SK-N-SH (cell line): ENCODE measurements around the gene ASB18. TPM values are rescaled to one million over a fixed set of nuclear protein-coding genes. Genes with fewer than 3 reads are reported as not detected.

Experiments used
- CTCF ChIA-PET: fragments of 300-600, 350-600 bp; formaldehyde crosslinking; extraction: SDS; loops from one replicate; lab custom pipeline; 2021; lab: Yijun Ruan, JAX
- POLR2A ChIA-PET: fragments of 350-600 bp; sonication (Branson Sonifier 250); formaldehyde crosslinking; extraction: SDS; loops from one replicate; lab custom pipeline; 2020; ENCODE audit warnings: antibody characterized with exemption, inconsistent platforms; lab: Yijun Ruan, JAX
- DNase-seq: peaks from one replicate; pipeline ENCODE4 v3.0.0; 2012
- H2AFZ ChIP-seq: fragments of 200-600 bp; sonication (generic); 2 replicates; pipeline ENCODE4 v1.8.1; 2016; ENCODE audit warnings: antibody characterized with exemption, mild to moderate bottlenecking, low read depth
- H3F3A ChIP-seq: fragments of 200-600 bp; sonication (generic); replicated peaks from 2 replicates; pipeline ENCODE3; 2016; ENCODE audit warnings: antibody characterized with exemption, mild to moderate bottlenecking; ENCODE audit not compliant: insufficient read depth
- H3K27ac ChIP-seq, 2 experiments: fragments of 200-500 bp in 1 of 2; fragments of 200-600 bp in 1 of 2; sonication (Bioruptor generic) in 1 of 2; sonication (generic), shearing (Covaris generic) in 1 of 2; 2 replicates each; pipeline versions ENCODE4 v1.5.1 to v1.6.1; 2014 to 2016; ENCODE audit warnings: low read depth in 2 of 2, inconsistent platforms in 1 of 2, low read length in 1 of 2, mild to moderate bottlenecking in 1 of 2, mixed read lengths in 1 of 2
- H3K27me3 ChIP-seq: fragments of 200-600 bp; sonication (generic), shearing (Covaris generic); 2 replicates; pipeline ENCODE4 v1.6.1; 2016; ENCODE audit warnings: mixed run types; ENCODE audit not compliant: insufficient read depth
- H3K36me3 ChIP-seq, 2 experiments: fragments of 200-500 bp in 1 of 2; fragments of 200-600 bp in 1 of 2; sonication (Bioruptor generic) in 1 of 2; sonication (generic) in 1 of 2; replicated peaks in 1 of 2; 2 replicates each; pipeline versions ENCODE3 to v1.5.1; 2014 to 2016; ENCODE audit warnings: low read length in 1 of 2, mild to moderate bottlenecking in 1 of 2; ENCODE audit not compliant: insufficient read depth in 2 of 2, control insufficient read depth in 1 of 2
- H3K4me1 ChIP-seq, 2 experiments: fragments of 200-500 bp in 1 of 2; fragments of 200-600 bp in 1 of 2; sonication (Bioruptor generic) in 1 of 2; sonication (generic), shearing (Covaris generic) in 1 of 2; 2 replicates each; pipeline versions ENCODE4 v1.5.1 to v1.6.1; 2014 to 2016; ENCODE audit warnings: low read depth in 1 of 2, low read length in 1 of 2, mixed run types in 1 of 2; ENCODE audit not compliant: insufficient read depth in 2 of 2, control insufficient read depth in 1 of 2
- H3K4me2 ChIP-seq: fragments of 200-600 bp; sonication (generic), shearing (Covaris generic); 2 replicates; pipeline ENCODE4 v1.6.1; 2017; ENCODE audit warnings: mixed run types
- H3K4me3 ChIP-seq, 2 experiments: fragments of 200-500 bp in 1 of 2; fragments of 200-600 bp in 1 of 2; sonication (Bioruptor generic) in 1 of 2; sonication (generic), shearing (Covaris generic) in 1 of 2; 2 replicates each; pipeline versions ENCODE4 v1.5.1 to v1.8.1; 2014 to 2016; ENCODE audit warnings: low read depth in 2 of 2, inconsistent platforms in 1 of 2, low read length in 1 of 2, mild to moderate bottlenecking in 1 of 2, mixed read lengths in 1 of 2, moderate library complexity in 1 of 2
- H3K79me2 ChIP-seq: fragments of 200-600 bp; sonication (generic); 2 replicates; pipeline ENCODE4 v1.8.1; 2017; ENCODE audit warnings: mild to moderate bottlenecking; ENCODE audit not compliant: insufficient read depth
- H3K9ac ChIP-seq: fragments of 200-600 bp; sonication (generic); 2 replicates; pipeline ENCODE4 v1.6.1; 2017; ENCODE audit warnings: mixed run types
- H3K9me2 ChIP-seq: fragments of 200-600 bp; sonication (generic); 2 replicates; pipeline ENCODE4 v1.6.1; 2017; ENCODE audit warnings: mixed run types
- H3K9me3 ChIP-seq: fragments of 200-600 bp; sonication (generic); 2 replicates; pipeline ENCODE4 v1.6.1; 2017; ENCODE audit warnings: mixed run types, mild to moderate bottlenecking, moderate library complexity
- H4K20me1 ChIP-seq: fragments of 200-600 bp; sonication (generic); 2 replicates; pipeline ENCODE4 v1.6.1; 2017; ENCODE audit warnings: mild to moderate bottlenecking, mixed run types; ENCODE audit not compliant: insufficient read depth
- GATA2 ChIP-seq: sonication (generic); formaldehyde crosslinking; IDR thresholded peaks from 2 replicates; pipeline ENCODE4 v1.5.0; 2020; ENCODE audit warnings: mild to moderate bottlenecking, missing genetic modification reagents
- JUND ChIP-seq: IDR thresholded peaks from 2 replicates; pipeline ENCODE4 v1.4.0; 2012
- NFIC ChIP-seq: IDR thresholded peaks from 2 replicates; pipeline ENCODE4 v1.4.0; 2012; ENCODE audit warnings: borderline replicate concordance
- NRF1 ChIP-seq: IDR thresholded peaks from 2 replicates; pipeline ENCODE4 v1.6.1; 2012; ENCODE audit warnings: low read depth, mild to moderate bottlenecking, low read length
- RAD21 ChIP-seq: IDR thresholded peaks from 2 replicates; pipeline ENCODE4 v1.6.1; 2012; ENCODE audit warnings: mild to moderate bottlenecking, low read length
- REST ChIP-seq: IDR thresholded peaks from 2 replicates; pipeline ENCODE4 v1.6.1; 2012; ENCODE audit warnings: mild to moderate bottlenecking, low read depth, low read length, moderate library complexity
- SIN3A ChIP-seq: IDR thresholded peaks from 2 replicates; pipeline ENCODE4 v1.6.1; 2012; ENCODE audit warnings: low read depth, mild to moderate bottlenecking, low read length, moderate library complexity, borderline replicate concordance
- TEAD4 ChIP-seq: IDR thresholded peaks from 2 replicates; pipeline ENCODE4 v1.4.0; 2012; ENCODE audit warnings: mild to moderate bottlenecking, borderline replicate concordance; ENCODE audit not compliant: insufficient read depth
- USF2 ChIP-seq: fragments of 150-350 bp; IDR thresholded peaks from 2 replicates; pipeline ENCODE4 v1.6.1; 2017; ENCODE audit warnings: antibody characterized with exemption, low read length, low read depth, borderline replicate concordance
- YY1 ChIP-seq: IDR thresholded peaks from 2 replicates; pipeline ENCODE4 v1.4.0; 2012; ENCODE audit warnings: low read depth, mild to moderate bottlenecking
- WGBS: methylation state at CpG from one replicate; pipeline ENCODE4 v1.1.6; 2017; ENCODE audit warnings: low lambda C conversion rate; 5-methylcytosine and 5-hydroxymethylcytosine counted together
- polyA plus RNA-seq, 3 experiments: library from polyadenylated mRNA; depleted of rRNA; stranded (reverse); fragments of >200 nt; gene quantifications; 2 replicates each; pipeline ENCODE4 v1.2.3, GENCODE V29; 2012
- TF ChIP-seq, protein P1 (sequence below): fragments of 150-350 bp; IDR thresholded peaks from 2 replicates; pipeline ENCODE4 v1.6.1; 2016; ENCODE audit warnings: mild to moderate bottlenecking, low read depth, low read length
- TF ChIP-seq, protein P2 (sequence below): IDR thresholded peaks from 2 replicates; pipeline ENCODE4; 2012

Gene ASB18
- polyA plus RNA-seq, 1 of the 3 experiments (the other 2 are of a cell fraction): not detected

- TF ChIP-seq NFIC: no peak
- TF ChIP-seq, protein P1, sequence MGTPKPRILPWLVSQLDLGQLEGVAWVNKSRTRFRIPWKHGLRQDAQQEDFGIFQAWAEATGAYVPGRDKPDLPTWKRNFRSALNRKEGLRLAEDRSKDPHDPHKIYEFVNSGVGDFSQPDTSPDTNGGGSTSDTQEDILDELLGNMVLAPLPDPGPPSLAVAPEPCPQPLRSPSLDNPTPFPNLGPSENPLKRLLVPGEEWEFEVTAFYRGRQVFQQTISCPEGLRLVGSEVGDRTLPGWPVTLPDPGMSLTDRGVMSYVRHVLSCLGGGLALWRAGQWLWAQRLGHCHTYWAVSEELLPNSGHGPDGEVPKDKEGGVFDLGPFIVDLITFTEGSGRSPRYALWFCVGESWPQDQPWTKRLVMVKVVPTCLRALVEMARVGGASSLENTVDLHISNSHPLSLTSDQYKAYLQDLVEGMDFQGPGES: no peak
Measured at GRCh38 chr2:236298924-236299475, 34.8 kb upstream of the ASB18 start (continued).

- Histone ChIP-seq H4K20me1 (no peaks in the 10 kb centered on the region), H3K9me3 (no peaks in the 10 kb centered on the region), H3K4me3 (no peak overlapping the region), H3K79me2 (no peaks in the 10 kb centered on the region), H3K9me2 (no peaks in the 10 kb centered on the region)
- TF ChIP-seq REST (no peak), RAD21 (no peak), TEAD4 (no peak), JUND (no peak), GATA2 (CRISPR knock-in tag) (no peak), NRF1 (no peak), SIN3A (no peak), YY1 (no peak), USF2 (no peak)
- TF ChIP-seq, protein P2, sequence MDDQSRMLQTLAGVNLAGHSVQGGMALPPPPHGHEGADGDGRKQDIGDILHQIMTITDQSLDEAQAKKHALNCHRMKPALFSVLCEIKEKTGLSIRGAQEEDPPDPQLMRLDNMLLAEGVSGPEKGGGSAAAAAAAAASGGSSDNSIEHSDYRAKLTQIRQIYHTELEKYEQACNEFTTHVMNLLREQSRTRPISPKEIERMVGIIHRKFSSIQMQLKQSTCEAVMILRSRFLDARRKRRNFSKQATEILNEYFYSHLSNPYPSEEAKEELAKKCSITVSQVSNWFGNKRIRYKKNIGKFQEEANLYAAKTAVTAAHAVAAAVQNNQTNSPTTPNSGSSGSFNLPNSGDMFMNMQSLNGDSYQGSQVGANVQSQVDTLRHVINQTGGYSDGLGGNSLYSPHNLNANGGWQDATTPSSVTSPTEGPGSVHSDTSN: no peak
- TF ChIP-seq, all 33 proteins: peak for 0
- POLR2A ChIA-PET: no interaction called here
- Histone ChIP-seq H3K36me3 (no peaks in the 10 kb centered on the region), H2AFZ (no peak overlapping the region), H3K27ac (no peak overlapping the region), H3K27me3 (no peaks in the 10 kb centered on the region), H3F3A (no peaks in the 10 kb centered on the region), H3K4me2 (no peak overlapping the region), H3K9ac (no peak overlapping the region), H3K4me1 (no peaks in the 10 kb centered on the region)
- CTCF ChIA-PET: interaction anchor here (0.9 kb wide), 1 partner anchor 14 kb away, joined by 3 read pairs; no protein-coding TSS in a partner anchor
- WGBS: 29% methylated on average over 8 of the region's 8 CpGs
- no peak for DNase-seq
Measured at GRCh38 chr2:236295481-236295880, 31.3 kb upstream of the ASB18 start.
